Measurements from ENCODE around the gene ALLC. TPM values are rescaled to one million over a fixed set of nuclear protein-coding genes. Genes with fewer than 3 reads are reported as not detected.

ALLC gene
- total RNA-seq, 1 donor from 2014 or later: not detected

- H3K27ac Mint-ChIP-seq (ENCODE audit: unreplicated experiment): no peak overlapping the region
- H3K4me3 Mint-ChIP-seq (ENCODE audit: unreplicated experiment): no peak overlapping the region
- H3K36me3 Mint-ChIP-seq (ENCODE audit: low read depth): no peaks in the 10 kb centered on the region
- peak; percentile 86 for DNase-seq (ENCODE audit: low spot score)
- H3K4me1 Mint-ChIP-seq (ENCODE audit: low read depth): no peaks in the 10 kb centered on the region
- peaks cover 2% of the 10 kb centered on the region for H3K27me3 Mint-ChIP-seq (ENCODE audit: low read depth)
- H3K9me3 Mint-ChIP-seq (ENCODE audit: low read depth): peaks cover 4% of the 10 kb centered on the region
- TF ChIP-seq CTCF (IDR thresholded peaks at IDR 0.05): no peak
Measured at GRCh38 chr2:3628241-3628679, 29.7 kb upstream of the ALLC start.

- H3K36me3 Mint-ChIP-seq (ENCODE audit: low read depth): no peaks in the 10 kb centered on the region
- no peaks in the 10 kb centered on the region for H3K9me3 Mint-ChIP-seq (ENCODE audit: low read depth)
- DNase-seq (ENCODE audit: low spot score): peak; percentile 36
Measured at GRCh38 chr2:3628800-3629199, 29.2 kb upstream of the ALLC start.

GRCh38 chr2:3630631-3631030 is 27.4 kb upstream of the ALLC start:
- Mint-ChIP-seq H3K4me3 (ENCODE audit: unreplicated experiment) (no peak overlapping the region), H3K27ac (ENCODE audit: unreplicated experiment) (no peak overlapping the region)
- TF ChIP-seq CTCF (IDR thresholded peaks at IDR 0.05): no peak

More at GRCh38 chr2:3628800-3629199, 29.2 kb upstream of the ALLC start:
- no peak overlapping the region for H3K27ac Mint-ChIP-seq (ENCODE audit: unreplicated experiment)
- TF ChIP-seq CTCF (IDR thresholded peaks at IDR 0.05): no peak
- H3K4me1 Mint-ChIP-seq (ENCODE audit: low read depth): no peaks in the 10 kb centered on the region
- H3K4me3 Mint-ChIP-seq (ENCODE audit: unreplicated experiment): no peak overlapping the region
- peaks cover 6% of the 10 kb centered on the region for H3K27me3 Mint-ChIP-seq (ENCODE audit: low read depth)

DNA sequence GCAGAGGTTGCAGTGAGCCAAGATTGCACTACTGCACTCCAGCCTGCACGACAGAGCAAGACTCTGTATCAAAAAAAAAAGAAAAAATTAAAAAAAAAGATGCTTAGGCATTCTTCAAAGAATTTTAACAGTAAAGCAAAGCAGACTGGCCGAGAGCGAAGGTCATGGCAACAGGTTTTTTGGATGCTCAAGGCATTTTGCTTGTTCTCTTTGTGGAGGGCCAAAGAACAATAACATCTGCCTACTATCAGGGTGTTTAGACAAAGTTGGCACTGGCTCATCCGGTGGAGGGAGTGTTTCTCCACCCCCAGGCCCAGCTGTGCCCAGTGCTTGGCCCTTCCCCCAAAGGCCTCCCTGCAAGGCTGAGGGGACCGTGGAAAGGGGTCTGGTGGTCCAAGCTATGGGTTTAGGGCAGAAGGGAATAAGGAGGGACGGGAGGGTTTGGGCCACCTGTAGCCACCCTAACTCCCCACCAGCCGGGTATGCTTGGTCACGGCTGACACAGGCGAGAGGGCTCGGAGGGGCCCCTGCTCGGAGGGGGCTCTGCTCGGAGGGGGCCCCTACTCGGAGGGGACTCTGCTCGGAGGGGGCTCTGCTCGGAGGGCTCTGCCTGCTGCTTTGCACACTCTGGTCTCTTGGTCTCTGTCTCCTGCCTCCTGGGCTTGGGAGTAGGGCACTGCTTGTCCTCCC is 26.7 kb upstream of the ALLC start:
- no peak for TF ChIP-seq CTCF (IDR thresholded peaks at IDR 0.05)
- peak; percentile 82 for DNase-seq (ENCODE audit: low spot score)
- peaks cover 20% of the 10 kb centered on the region for H3K27me3 Mint-ChIP-seq (ENCODE audit: low read depth)
- no peaks in the 10 kb centered on the region for H3K4me1 Mint-ChIP-seq (ENCODE audit: low read depth)
- H3K27ac Mint-ChIP-seq (ENCODE audit: unreplicated experiment): no peak overlapping the region
- H3K4me3 Mint-ChIP-seq (ENCODE audit: unreplicated experiment): no peak overlapping the region
- no peaks in the 10 kb centered on the region for H3K9me3 Mint-ChIP-seq (ENCODE audit: low read depth)
- no peaks in the 10 kb centered on the region for H3K36me3 Mint-ChIP-seq (ENCODE audit: low read depth)

More at GRCh38 chr2:3630631-3631030, 27.4 kb upstream of the ALLC start:
- Mint-ChIP-seq H3K4me1 (ENCODE audit: low read depth) (no peaks in the 10 kb centered on the region), H3K27me3 (ENCODE audit: low read depth) (peaks cover 15% of the 10 kb centered on the region), H3K36me3 (ENCODE audit: low read depth) (no peaks in the 10 kb centered on the region), H3K9me3 (ENCODE audit: low read depth) (no peaks in the 10 kb centered on the region)
- DNase-seq (ENCODE audit: low spot score): no peak

- Mint-ChIP-seq H3K27me3 (ENCODE audit: low read depth) (peaks cover 26% of the 10 kb centered on the region), H3K4me1 (ENCODE audit: low read depth) (no peaks in the 10 kb centered on the region), H3K9me3 (ENCODE audit: low read depth) (no peaks in the 10 kb centered on the region), H3K36me3 (ENCODE audit: low read depth) (no peaks in the 10 kb centered on the region), H3K4me3 (ENCODE audit: unreplicated experiment) (no peak overlapping the region), H3K27ac (ENCODE audit: unreplicated experiment) (no peak overlapping the region)
- DNase-seq (ENCODE audit: low spot score): peak; percentile 71
- no peak for TF ChIP-seq CTCF (IDR thresholded peaks at IDR 0.05)
Measured at GRCh38 chr2:3631851-3632659, 25.9 kb upstream of the ALLC start.
